Cardiac muscle cell (in vitro differentiated cells and primary cell): ENCODE measurements around the gene VTI1B. TPM values are rescaled to one million over a fixed set of nuclear protein-coding genes. Genes with fewer than 3 reads are reported as not detected.

Experiments
- DNase-seq, 2 donors: peaks; one replicate each; pipeline versions ENCODE4 v3.0.0 to v3.0.0-alpha.2; 2010 to 2017; ENCODE audit warnings: low read depth in 1 of 2, low spot score in 1 of 2
- H3K27ac ChIP-seq: fragments of 200-600 bp; sonication (generic); 2 replicates; pipeline ENCODE4 v1.5.1; 2016
- H3K27me3 ChIP-seq: fragments of 200-600 bp; sonication (generic); 2 replicates; pipeline ENCODE4 v1.6.0; 2016; ENCODE audit warnings: control low read depth
- H3K36me3 ChIP-seq: fragments of 200-600 bp; sonication (generic); 2 replicates; pipeline ENCODE4 v1.5.1; 2016; ENCODE audit warnings: control low read depth
- H3K4me1 ChIP-seq: fragments of 200-600 bp; sonication (generic); 2 replicates; pipeline ENCODE4 v1.8.1; 2017; ENCODE audit warnings: low read depth, mild to moderate bottlenecking, mixed run types
- H3K4me3 ChIP-seq: fragments of 200-600 bp; sonication (generic); 2 replicates; pipeline ENCODE4 v1.5.1; 2016; ENCODE audit warnings: mild to moderate bottlenecking
- H3K9me3 ChIP-seq: fragments of 200-600 bp; sonication (generic); 2 replicates; pipeline ENCODE4 v1.5.1; 2017; ENCODE audit warnings: low read depth, mild to moderate bottlenecking, control low read depth
- CTCF ChIP-seq: IDR thresholded peaks from 2 replicates; pipeline ENCODE4 v1.5.1; 2012; ENCODE audit warnings: low read depth, mild to moderate bottlenecking, low read length
- polyA plus RNA-seq: library from polyadenylated mRNA; unstranded; fragments of >200 nt; fragmentation: Nextera tagmentation; extraction: Ambion mirVana; gene quantifications from 2 replicates; pipeline ENCODE4 v1.2.1, GENCODE V29; 2016
- total RNA-seq: library from RNA; depleted of rRNA; stranded (reverse); fragments of >200 nt; gene quantifications from 2 replicates; pipeline ENCODE4 v1.2.3, GENCODE V29; 2016

The VTI1B gene
- total and polyA plus RNA-seq, 2 experiments from 2014 or later: 77.8 to 136 TPM

GRCh38 chr14:67653651-67654280 lies 20.7 kb downstream of the VTI1B start:
- H3K27ac ChIP-seq: peak overlapping the region; percentile 69
- peaks cover 56% of the 10 kb centered on the region for H3K36me3 ChIP-seq

GRCh38 chr14:67652189-67652588 lies 22.2 kb downstream of the VTI1B start:
- H3K27ac ChIP-seq: no peak overlapping the region
- H3K9me3 ChIP-seq: no peaks in the 10 kb centered on the region
- no peak for TF ChIP-seq CTCF
- no peaks in the 10 kb centered on the region for H3K4me1 ChIP-seq
- no peak overlapping the region for H3K4me3 ChIP-seq
- DNase-seq: no peak
- peaks cover 56% of the 10 kb centered on the region for H3K36me3 ChIP-seq
- H3K27me3 ChIP-seq: no peaks in the 10 kb centered on the region

More at GRCh38 chr14:67653651-67654280, 20.7 kb downstream of the VTI1B start:
- Histone ChIP-seq H3K27me3 (no peaks in the 10 kb centered on the region), H3K9me3 (no peaks in the 10 kb centered on the region), H3K4me1 (no peaks in the 10 kb centered on the region), H3K4me3 (no peak overlapping the region)
- TF ChIP-seq CTCF: no peak
- DNase-seq: peak; percentile 35 to 61

GRCh38 chr14:67650694-67651093 lies 23.7 kb downstream of the VTI1B start:
- Histone ChIP-seq H3K27me3 (no peaks in the 10 kb centered on the region), H3K4me3 (no peak overlapping the region), H3K9me3 (no peaks in the 10 kb centered on the region), H3K27ac (no peak overlapping the region), H3K4me1 (no peaks in the 10 kb centered on the region), H3K36me3 (peaks cover 53% of the 10 kb centered on the region)
- no peak for TF ChIP-seq CTCF
- DNase-seq: peak in 1 of 2 donors; percentile 76

- Histone ChIP-seq H3K4me1 (no peaks in the 10 kb centered on the region), H3K4me3 (no peak overlapping the region), H3K27ac (no peak overlapping the region), H3K27me3 (no peaks in the 10 kb centered on the region), H3K9me3 (no peaks in the 10 kb centered on the region), H3K36me3 (peaks cover 48% of the 10 kb centered on the region)
- no peak for TF ChIP-seq CTCF
- no peak for DNase-seq
Observed at GRCh38 chr14:67650151-67650550, 24.3 kb downstream of the VTI1B start.

- no peaks in the 10 kb centered on the region for H3K27me3 ChIP-seq
- H3K27ac ChIP-seq: no peak overlapping the region
- no peak for TF ChIP-seq CTCF
- H3K4me3 ChIP-seq: no peak overlapping the region
- no peaks in the 10 kb centered on the region for H3K9me3 ChIP-seq
- H3K4me1 ChIP-seq: no peaks in the 10 kb centered on the region
- DNase-seq: no peak
- peaks cover 27% of the 10 kb centered on the region for H3K36me3 ChIP-seq
Observed at GRCh38 chr14:67646131-67646530, 28.3 kb downstream of the VTI1B start.
